SK-N-SH treated with all-trans-retinoic acid at 6 μM for 48 hours (cell line): ENCODE data around the gene TMEM253.

Source experiments
- ATAC-seq: fragments of 200-7000 bp; cut with Tn5 transposase; 3 replicates; pipeline ENCODE4 v1.9.1; 2020; ENCODE audit warnings: mild to moderate bottlenecking, moderate library complexity
- ARNTL ChIP-seq: fragments of 450-650 bp; formaldehyde crosslinking; IDR thresholded peaks from 2 replicates; pipeline ENCODE4 v1.5.0; 2020; ENCODE audit warnings: low read depth, mild to moderate bottlenecking, moderate library complexity, borderline replicate concordance
- BACH2 ChIP-seq: fragments of 250-450 bp; sonication (Bioruptor Pico); IDR thresholded peaks from 2 replicates; pipeline ENCODE4 v1.9.0; 2021; ENCODE audit warnings: mild to moderate bottlenecking, borderline replicate concordance
- CREB5 ChIP-seq: fragments of 250-450 bp; sonication (Bioruptor Pico); IDR thresholded peaks from 2 replicates; pipeline ENCODE4 v1.5.1; 2020; ENCODE audit warnings: low read depth, mild to moderate bottlenecking, moderate library complexity
- CSDC2 ChIP-seq: fragments of 250-450 bp; sonication (Bioruptor Pico); IDR thresholded peaks from 2 replicates; pipeline ENCODE4 v1.5.0; 2020; ENCODE audit warnings: mild to moderate bottlenecking, moderate library complexity
- CSRNP3 ChIP-seq: fragments of 250-450 bp; sonication (Bioruptor Pico); IDR thresholded peaks from 2 replicates; pipeline ENCODE4 v1.5.1; 2021; ENCODE audit warnings: mild to moderate bottlenecking, moderate library complexity
- ESRRG ChIP-seq: fragments of 250-450 bp; sonication (Bioruptor Pico); IDR thresholded peaks from 2 replicates; pipeline ENCODE4 v1.6.1; 2021; ENCODE audit warnings: mild to moderate bottlenecking
- GLIS3 ChIP-seq: fragments of 250-450 bp; sonication (Bioruptor Pico); IDR thresholded peaks from 2 replicates; pipeline ENCODE4 v1.5.0; 2020; ENCODE audit warnings: mild to moderate bottlenecking, moderate library complexity
- ISL1 ChIP-seq: fragments of 250-450 bp; sonication (Bioruptor Pico); IDR thresholded peaks from 2 replicates; pipeline ENCODE4 v2.1.2; 2022; ENCODE audit warnings: mild to moderate bottlenecking, moderate library complexity
- OSR1 ChIP-seq: fragments of 250-450 bp; sonication (Bioruptor Pico); IDR thresholded peaks from 2 replicates; pipeline ENCODE4 v1.8.0; 2022; ENCODE audit warnings: moderate library complexity, mild to moderate bottlenecking, inconsistent platforms
- PATZ1 ChIP-seq: fragments of 250-450 bp; sonication (Bioruptor Pico); IDR thresholded peaks from 2 replicates; pipeline ENCODE4 v1.8.0; 2020; ENCODE audit warnings: mild to moderate bottlenecking, moderate library complexity, borderline replicate concordance
- PPARA ChIP-seq: fragments of 250-450 bp; sonication (Bioruptor Pico); IDR thresholded peaks from 2 replicates; pipeline ENCODE4 v1.5.0; 2020; ENCODE audit warnings: mild to moderate bottlenecking, borderline replicate concordance
- RARB ChIP-seq: fragments of 250-450 bp; sonication (Bioruptor Pico); IDR thresholded peaks from 2 replicates; pipeline ENCODE4 v1.8.0; 2021; ENCODE audit warnings: mild to moderate bottlenecking, moderate library complexity
- SNAI2 ChIP-seq: fragments of 250-450 bp; sonication (Bioruptor Pico); IDR thresholded peaks from 2 replicates; pipeline ENCODE4 v1.5.0; 2020; ENCODE audit warnings: mild to moderate bottlenecking, moderate library complexity
- TCF4 ChIP-seq: fragments of 250-450 bp; sonication (Bioruptor Pico); IDR thresholded peaks from 2 replicates; pipeline ENCODE4 v1.8.0; 2021; ENCODE audit warnings: mild to moderate bottlenecking, moderate library complexity, borderline replicate concordance
- TOX ChIP-seq: fragments of 250-450 bp; sonication (Bioruptor Pico); IDR thresholded peaks from 2 replicates; pipeline ENCODE4 v1.8.0; 2021; ENCODE audit warnings: mild to moderate bottlenecking, moderate library complexity, borderline replicate concordance
- TSHZ2 ChIP-seq: fragments of 250-450 bp; sonication (Bioruptor Pico); IDR thresholded peaks from 2 replicates; pipeline ENCODE4 v1.5.0; 2020; ENCODE audit warnings: mild to moderate bottlenecking, moderate library complexity
- ZC3H10 ChIP-seq: fragments of 250-450 bp; sonication (Bioruptor Pico); IDR thresholded peaks from 2 replicates; pipeline ENCODE4 v1.5.1; 2021; ENCODE audit warnings: mild to moderate bottlenecking, moderate library complexity
- ZFP3 ChIP-seq: fragments of 250-450 bp; sonication (Bioruptor Pico); IDR thresholded peaks from 2 replicates; pipeline ENCODE4 v1.5.0; 2020; ENCODE audit warnings: mild to moderate bottlenecking, moderate library complexity
- ZFP30 ChIP-seq: fragments of 450-650 bp; formaldehyde crosslinking; IDR thresholded peaks from 2 replicates; pipeline ENCODE4 v1.5.0; 2022; ENCODE audit warnings: mild to moderate bottlenecking, moderate library complexity
- ZNF565 ChIP-seq: fragments of 450-650 bp; formaldehyde crosslinking; conservative IDR thresholded peaks from 2 replicates; pipeline ENCODE4 v1.5.0; 2020; ENCODE audit warnings: low read depth, mild to moderate bottlenecking, moderate library complexity
- ZNF70 ChIP-seq: fragments of 450-650 bp; formaldehyde crosslinking; IDR thresholded peaks from 2 replicates; pipeline ENCODE4 v1.5.0; 2020; ENCODE audit warnings: mild to moderate bottlenecking, moderate library complexity
- ZNF8 ChIP-seq: fragments of 450-650 bp; formaldehyde crosslinking; IDR thresholded peaks from 2 replicates; pipeline ENCODE4 v1.5.0; 2020; ENCODE audit warnings: mild to moderate bottlenecking, moderate library complexity

TMEM253 gene

GRCh38 chr14:21098892-21099595, 1.8 kb upstream of the TMEM253 start (continued):
- TF ChIP-seq TSHZ2 (CRISPR knock-in tag) = no peak
- no peak for TF ChIP-seq ARNTL
- no peak for TF ChIP-seq ZFP30 (CRISPR knock-in tag)
- no peak for TF ChIP-seq PPARA (CRISPR knock-in tag)
- no peak for TF ChIP-seq CREB5 (CRISPR knock-in tag)
- TF ChIP-seq PATZ1 (CRISPR knock-in tag) = no peak
- no peak for TF ChIP-seq TCF4 (CRISPR knock-in tag)
- TF ChIP-seq ZNF70 = no peak
- TF ChIP-seq, all 23 proteins: peak for 0

GRCh38 chr14:21099596-21099985, 1.3 kb upstream of the TMEM253 start:
- no peak for ATAC-seq
- TF ChIP-seq ZC3H10 = no peak
- TF ChIP-seq SNAI2 (CRISPR knock-in tag) = no peak
- TF ChIP-seq TCF4 (CRISPR knock-in tag) = no peak
- no peak for TF ChIP-seq GLIS3 (CRISPR knock-in tag)
- TF ChIP-seq ZFP30 (CRISPR knock-in tag) = no peak
- no peak for TF ChIP-seq ARNTL
- no peak for TF ChIP-seq OSR1
- no peak for TF ChIP-seq ZNF565 (CRISPR knock-in tag)
- TF ChIP-seq CSRNP3 (CRISPR knock-in tag) = no peak
- TF ChIP-seq TOX = no peak
- TF ChIP-seq ZNF8 (CRISPR knock-in tag) = no peak
- TF ChIP-seq ZFP3 (CRISPR knock-in tag) = no peak
- TF ChIP-seq ZNF70 = no peak
- TF ChIP-seq CSDC2 (CRISPR knock-in tag) = no peak
- TF ChIP-seq ISL1 = no peak
- TF ChIP-seq, all 23 proteins: peak for 0

- no peak for TF ChIP-seq TSHZ2 (CRISPR knock-in tag)
- TF ChIP-seq TOX = no peak
- no peak for TF ChIP-seq ZNF70
- no peak for TF ChIP-seq GLIS3 (CRISPR knock-in tag)
- TF ChIP-seq ZNF8 (CRISPR knock-in tag) = no peak
- no peak for TF ChIP-seq SNAI2 (CRISPR knock-in tag)
- no peak for TF ChIP-seq ZC3H10
- TF ChIP-seq ZNF565 (CRISPR knock-in tag) = no peak
- no peak for TF ChIP-seq ZFP30 (CRISPR knock-in tag)
- TF ChIP-seq TCF4 (CRISPR knock-in tag) = no peak
- no peak for TF ChIP-seq ARNTL
- no peak for TF ChIP-seq OSR1
- no peak for TF ChIP-seq BACH2 (CRISPR knock-in tag)
- TF ChIP-seq CREB5 (CRISPR knock-in tag) = no peak
- no peak for TF ChIP-seq ESRRG (CRISPR knock-in tag)
- no peak for TF ChIP-seq RARB (CRISPR knock-in tag)
- no peak for TF ChIP-seq PPARA (CRISPR knock-in tag)
- no peak for TF ChIP-seq CSDC2 (CRISPR knock-in tag)
- TF ChIP-seq ZFP3 (CRISPR knock-in tag) = no peak
- TF ChIP-seq ISL1 = no peak
- ATAC-seq = no peak
Observed at GRCh38 chr14:21101802-21102413, 1.0 kb downstream of the TMEM253 start.
